GM12891 (cell line): Measurements from ENCODE around the gene TJP2.

Experiments used
- DNase-seq: peaks from one replicate; pipeline ENCODE4 v3.0.0; 2011; ENCODE audit warnings: low spot score; ENCODE audit not compliant: insufficient read length
- FAIRE-seq: peaks from 2 replicates; lab custom pipeline; 2011; peaks lifted over from hg19 to GRCh38; lab: Jason Lieb, UNC
- PAX5 ChIP-seq: IDR thresholded peaks from 2 replicates; pipeline ENCODE4 v1.6.1; 2011; ENCODE audit warnings: low read length, moderate library complexity, mild to moderate bottlenecking; ENCODE audit not compliant: insufficient read depth, severe bottlenecking
- POLR2A ChIP-seq: IDR thresholded peaks from 2 replicates; pipeline ENCODE4 v1.6.1; 2011; ENCODE audit warnings: low read depth, low read length, control low read depth
- POLR2AphosphoS5 ChIP-seq: IDR thresholded peaks from 2 replicates; pipeline ENCODE4 v1.6.1; 2011; ENCODE audit warnings: low read depth, low read length, control low read depth
- POU2F2 ChIP-seq: IDR thresholded peaks from 2 replicates; pipeline ENCODE4 v1.6.1; 2011; ENCODE audit warnings: low read depth, mild to moderate bottlenecking, control low read depth, low read length, moderate library complexity
- SPI1 ChIP-seq: IDR thresholded peaks from 2 replicates; pipeline ENCODE4 v1.6.1; 2011; ENCODE audit warnings: low read depth, low read length, control low read depth
- TAF1 ChIP-seq: IDR thresholded peaks from 2 replicates; pipeline ENCODE4 v1.6.1; 2011; ENCODE audit warnings: low read depth, low read length, control low read depth

The TJP2 gene

DNA sequence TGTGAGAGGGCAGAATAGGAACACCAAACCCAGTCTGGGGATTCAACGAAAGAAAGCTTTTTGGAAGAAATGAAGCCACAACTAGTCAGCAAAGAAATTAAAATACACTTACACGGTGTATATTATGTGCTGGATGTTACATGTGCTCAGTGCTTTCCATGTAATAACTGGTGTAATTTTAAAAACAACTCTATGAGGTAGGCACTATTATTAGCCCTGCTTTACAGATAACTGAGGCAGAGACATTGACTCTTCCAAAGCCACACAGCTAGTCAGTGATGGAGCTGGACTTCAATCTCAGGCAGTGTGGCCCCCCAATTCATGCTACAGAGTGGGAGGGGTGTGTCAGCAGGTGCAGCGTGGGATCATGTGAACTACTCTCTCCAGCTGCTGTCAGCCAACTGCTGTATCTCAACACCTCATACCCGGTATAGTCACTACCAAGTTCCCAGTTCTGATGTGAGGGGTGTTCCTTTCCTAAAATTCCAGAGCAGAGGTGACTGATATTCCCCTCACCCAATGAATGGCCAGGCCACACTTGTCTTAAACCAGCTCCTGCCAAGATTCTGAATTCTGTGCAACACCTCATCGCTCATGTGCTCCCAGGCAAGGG, 33.8 kb upstream of the TJP2 start:
- DNase-seq = no peak
- no peak for FAIRE-seq
- TF ChIP-seq POLR2AphosphoS5 (no peak), POLR2A (no peak), POU2F2 (no peak), PAX5 (no peak), TAF1 (no peak), SPI1 (no peak)

DNA sequence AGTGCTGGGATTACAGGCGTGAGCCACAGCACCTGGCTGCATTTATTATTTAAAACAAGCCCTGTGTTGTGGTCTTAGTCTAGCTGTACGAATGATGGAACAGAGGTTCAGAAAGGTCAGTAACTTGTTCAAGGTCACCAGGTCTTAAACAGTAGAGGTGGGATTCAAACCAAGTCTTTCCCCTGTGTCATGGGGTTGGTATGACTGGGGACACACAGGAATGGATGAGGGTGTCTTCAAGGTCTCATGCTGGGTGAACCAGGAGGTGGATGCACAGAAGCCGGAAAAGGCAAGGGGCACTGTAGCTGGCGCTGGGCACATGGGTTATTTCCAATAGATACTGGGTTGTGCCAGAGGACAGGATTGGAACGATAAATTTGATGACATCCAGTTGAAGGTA, 32.2 kb upstream of the TJP2 start:
- DNase-seq = no peak
- TF ChIP-seq POU2F2 = no peak
- TF ChIP-seq TAF1 = no peak
- TF ChIP-seq PAX5 = no peak
- no peak for TF ChIP-seq POLR2A
- no peak for TF ChIP-seq POLR2AphosphoS5
- TF ChIP-seq SPI1 = no peak
- no peak for FAIRE-seq

DNA sequence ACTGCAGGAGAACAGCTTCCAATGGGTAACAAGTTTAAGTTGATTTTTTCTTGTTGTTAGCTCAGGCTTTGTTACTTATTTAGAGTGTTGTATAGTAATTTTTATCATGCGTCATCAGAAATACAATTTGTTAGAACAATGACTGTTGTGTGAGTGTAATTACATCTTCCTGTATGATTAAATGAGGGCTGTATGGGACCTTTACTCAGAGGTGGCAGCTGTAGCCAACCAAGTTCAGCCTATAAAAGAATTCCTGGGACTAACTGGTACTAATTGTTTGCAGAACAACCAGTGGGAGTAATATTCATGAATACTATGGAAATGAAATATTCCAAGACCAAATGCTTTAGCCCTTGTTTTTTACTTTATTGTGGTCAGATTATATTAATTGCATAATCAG, 30.8 kb upstream of the TJP2 start:
- DNase-seq (no peak), FAIRE-seq (no peak)
- TF ChIP-seq POLR2AphosphoS5 = no peak
- no peak for TF ChIP-seq POU2F2
- TF ChIP-seq PAX5 = no peak
- TF ChIP-seq TAF1 = no peak
- no peak for TF ChIP-seq SPI1
- TF ChIP-seq POLR2A = no peak

DNA sequence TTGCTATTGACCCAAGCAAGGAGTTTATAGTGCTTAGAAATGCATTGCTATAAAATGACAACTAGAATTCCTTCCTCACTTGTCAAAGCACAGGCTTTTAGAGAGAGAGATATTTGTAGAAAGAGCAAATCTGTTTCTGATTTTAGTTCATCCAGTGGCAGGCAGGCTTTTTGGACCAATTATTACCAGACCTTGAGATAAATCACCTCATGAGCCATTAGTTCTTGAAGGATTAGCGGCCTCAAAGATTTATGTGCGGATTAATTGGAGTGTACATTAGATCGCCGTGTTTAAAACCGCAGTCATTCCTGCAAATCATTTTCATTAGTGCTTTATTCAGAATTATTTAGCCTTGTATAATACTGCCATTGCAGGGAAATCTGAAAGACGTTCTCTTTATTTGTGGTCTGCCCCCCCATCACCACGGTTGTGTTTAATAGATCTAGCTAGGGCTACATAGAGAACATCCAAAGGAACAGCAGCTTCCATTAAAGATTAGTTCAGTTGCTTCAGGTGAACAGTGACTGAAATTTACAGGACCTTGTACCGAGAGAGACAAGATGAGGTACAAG, 28.8 kb upstream of the TJP2 start:
- FAIRE-seq (no peak), DNase-seq (no peak)
- TF ChIP-seq SPI1 (no peak), POLR2AphosphoS5 (no peak), TAF1 (no peak), POU2F2 (no peak), POLR2A (no peak), PAX5 (no peak)

DNA sequence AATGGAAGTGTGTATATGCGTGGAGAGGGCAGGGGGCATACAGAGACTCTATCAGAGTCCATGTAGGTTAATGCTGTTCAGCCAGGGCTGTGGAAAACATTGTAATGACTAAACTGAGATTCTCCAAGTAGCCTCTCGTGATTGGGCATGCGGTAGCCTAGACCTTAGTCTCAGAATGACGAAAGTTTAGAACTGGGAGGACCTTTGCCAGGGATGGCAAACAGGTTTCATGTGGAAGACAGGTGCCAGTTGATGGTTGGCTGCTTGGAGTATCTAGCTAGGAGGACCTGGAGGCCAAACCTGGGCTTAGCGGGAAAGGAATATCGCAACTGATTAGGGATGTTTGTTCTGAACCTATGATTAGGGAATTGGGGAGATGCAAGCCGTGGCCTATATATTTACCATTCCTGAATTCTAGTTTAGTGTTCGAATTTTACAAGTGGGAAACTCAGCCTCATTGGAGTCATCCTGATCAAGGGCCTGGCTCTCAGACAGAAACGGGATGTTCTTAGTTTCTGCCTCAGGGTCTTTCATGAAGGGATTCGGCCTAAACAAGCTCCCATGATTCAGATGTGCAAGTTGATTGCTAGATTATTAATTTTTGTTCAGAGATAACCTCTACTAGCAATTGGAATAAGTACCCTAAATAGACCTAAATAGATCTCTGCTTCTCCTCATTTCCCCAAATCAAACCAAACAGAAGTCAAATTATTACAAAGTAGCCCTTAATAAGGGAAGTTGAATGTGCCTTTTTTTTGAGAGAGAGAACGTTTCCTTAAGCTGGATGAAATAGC, 26.8 kb upstream of the TJP2 start:
- no peak for DNase-seq
- FAIRE-seq = no peak
- TF ChIP-seq SPI1 (no peak), TAF1 (no peak), POLR2AphosphoS5 (no peak), PAX5 (no peak), POLR2A (no peak), POU2F2 (no peak)

DNA sequence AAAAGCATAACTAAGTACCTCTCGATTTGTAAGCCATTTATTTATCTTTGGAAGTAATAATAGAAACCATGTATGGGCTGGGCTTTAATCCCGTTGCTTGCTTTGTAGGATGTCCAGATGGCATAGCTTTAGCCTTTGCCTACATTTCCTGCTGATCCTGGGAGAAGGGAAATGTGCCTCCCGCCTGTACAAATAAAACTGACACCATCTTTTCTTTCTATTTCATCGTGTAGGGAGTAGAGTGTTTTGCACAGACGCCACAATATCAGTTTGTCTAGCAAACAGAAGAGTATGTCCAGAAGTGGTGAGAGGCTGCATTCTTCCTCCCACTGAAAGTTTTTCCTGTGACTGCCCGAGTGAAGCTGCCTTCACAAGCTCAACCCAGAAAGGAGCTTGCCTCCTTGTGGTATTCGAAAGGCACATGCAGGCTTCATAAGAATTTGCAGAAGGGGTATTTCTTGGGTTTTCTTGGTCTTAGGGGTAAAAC, 24.7 kb upstream of the TJP2 start:
- no peak for TF ChIP-seq SPI1
- no peak for FAIRE-seq
- DNase-seq = no peak

DNA sequence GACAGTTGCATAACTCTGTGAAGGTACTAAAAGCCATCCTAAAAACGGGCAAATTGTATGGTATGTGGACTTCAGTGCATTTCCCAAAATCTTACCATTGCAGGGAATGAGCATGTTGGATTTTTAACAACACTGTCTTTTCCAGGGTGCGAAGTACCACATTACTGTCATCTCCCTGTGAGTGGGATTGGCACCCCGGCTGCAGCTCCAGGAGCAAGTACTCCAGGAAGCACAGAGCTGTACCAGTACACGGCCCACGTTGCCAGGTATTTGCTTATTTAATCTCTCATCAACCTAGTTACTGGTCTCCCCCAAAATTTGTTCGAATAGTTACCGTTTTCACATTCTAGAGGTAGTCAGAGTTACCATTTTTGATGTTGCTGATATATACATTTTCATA, 22.6 kb upstream of the TJP2 start:
- TF ChIP-seq POU2F2 (no peak), POLR2A (no peak), SPI1 (no peak), POLR2AphosphoS5 (no peak), TAF1 (no peak), PAX5 (no peak)

DNA sequence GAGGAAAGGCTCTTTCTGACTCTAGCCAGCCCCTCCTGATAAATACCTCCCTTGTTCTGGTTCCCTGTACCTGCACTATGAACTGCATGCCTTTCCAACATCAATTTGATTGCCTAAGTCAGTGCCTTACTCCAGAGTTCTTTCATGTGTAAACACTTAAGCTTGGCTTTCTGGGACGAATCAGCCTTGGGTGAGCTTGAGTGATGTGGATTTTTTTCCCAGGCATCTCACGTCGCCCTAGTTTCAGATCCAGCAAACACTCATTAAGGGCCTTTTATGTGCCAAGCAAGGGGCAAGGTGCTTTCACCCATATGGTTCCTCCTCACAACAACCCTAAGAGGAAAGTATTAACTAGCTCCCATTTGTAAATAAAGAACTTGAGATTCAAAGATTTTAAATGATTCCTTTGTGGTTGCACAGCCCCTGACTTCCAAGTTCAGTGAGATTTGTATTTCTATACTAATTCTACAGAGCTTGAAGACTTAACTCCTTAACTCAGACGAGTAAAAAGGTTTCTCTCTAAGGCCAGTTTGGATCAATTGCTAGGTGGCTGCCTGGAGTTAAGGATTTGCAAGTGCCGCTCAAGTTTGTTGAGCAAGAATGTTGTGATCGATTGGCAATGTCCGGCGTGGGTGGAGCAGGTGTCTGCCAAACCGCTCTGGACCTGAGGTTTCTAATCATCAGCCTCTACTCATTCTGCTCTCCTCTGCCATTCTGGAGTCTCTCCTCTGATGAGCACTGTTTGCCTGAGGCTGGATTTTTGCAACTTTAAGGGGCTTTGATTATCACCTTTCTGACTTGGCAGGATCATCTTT, 20.2 kb upstream of the TJP2 start:
- no peak for TF ChIP-seq TAF1
- no peak for TF ChIP-seq POLR2A
- TF ChIP-seq SPI1 = no peak
- no peak for TF ChIP-seq POU2F2
- TF ChIP-seq PAX5 = no peak
- TF ChIP-seq POLR2AphosphoS5 = no peak
- peak; percentile 51 for FAIRE-seq

More for the DNA sequence above, 22.6 kb upstream of the TJP2 start:
- DNase-seq (no peak), FAIRE-seq (no peak)

DNA sequence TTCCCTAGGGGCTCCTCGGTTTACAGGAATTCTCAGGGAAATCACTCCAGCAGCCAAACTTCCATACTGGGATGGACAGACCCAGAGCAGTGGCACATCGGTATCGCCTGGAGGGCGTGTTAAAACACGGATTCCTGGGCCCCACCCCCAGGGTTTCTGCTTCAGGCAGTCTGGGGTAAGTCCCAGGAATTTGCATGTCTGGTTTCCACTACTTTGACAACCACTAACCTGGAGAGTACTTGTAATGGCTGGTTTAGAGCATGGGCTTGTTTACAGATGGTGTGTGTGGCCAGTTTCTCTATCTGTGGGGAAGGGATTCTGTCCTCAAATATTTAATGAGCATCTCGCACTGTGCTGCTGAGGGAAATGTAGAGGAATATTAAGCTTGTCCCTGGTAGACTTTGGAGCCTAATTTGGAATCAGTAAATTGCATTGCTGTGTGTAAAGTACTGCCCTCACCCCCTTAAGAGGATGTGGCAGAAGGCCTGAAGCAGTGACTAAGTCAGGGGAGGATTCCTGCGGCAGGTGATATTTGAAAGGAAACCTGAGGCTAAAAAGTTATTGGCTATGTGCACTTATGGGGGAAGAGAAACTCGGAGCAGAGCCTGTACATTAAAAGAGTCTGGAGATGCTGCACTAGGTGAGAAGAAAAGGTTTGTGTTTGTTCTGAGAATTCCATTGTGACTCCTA, 18.6 kb upstream of the TJP2 start:
- no peak for TF ChIP-seq PAX5
- peak; percentile 96 for TF ChIP-seq POU2F2
- DNase-seq = peak; percentile 55
- FAIRE-seq = peak; percentile 79

More for the DNA sequence above, 20.2 kb upstream of the TJP2 start:
- no peak for DNase-seq
